ENCODE measurements around the gene PLA2G4B.

PLA2G4B gene

DNA sequence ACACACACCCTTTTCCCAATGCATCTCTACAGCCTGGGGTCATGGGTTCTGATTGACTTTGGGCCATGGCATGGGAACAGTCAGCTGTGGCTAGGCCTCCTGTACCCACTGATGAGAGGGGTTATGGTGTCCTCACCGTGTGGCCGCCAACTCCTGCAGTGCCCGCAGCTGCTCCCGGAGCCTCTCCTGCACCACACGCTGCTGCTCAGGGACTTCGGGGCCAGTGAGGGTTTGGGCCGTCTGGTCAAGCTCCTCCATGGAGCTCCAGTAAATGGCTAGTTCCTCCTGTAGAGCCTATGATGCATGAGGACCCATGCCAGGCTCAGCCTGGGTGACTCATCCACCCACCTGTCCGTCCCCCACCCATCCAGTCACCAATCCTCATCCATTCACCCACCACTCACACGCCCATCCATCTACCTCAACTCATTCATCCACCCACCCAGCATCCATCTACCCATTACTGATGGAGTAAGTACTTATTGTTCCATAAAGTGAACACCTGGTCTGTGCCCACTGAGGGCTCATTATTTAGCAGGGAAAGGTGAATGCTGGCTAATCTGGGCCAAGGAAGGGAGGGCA is 33.6 kb downstream of the PLA2G4B start:
- DNase-seq = no peak

DNA sequence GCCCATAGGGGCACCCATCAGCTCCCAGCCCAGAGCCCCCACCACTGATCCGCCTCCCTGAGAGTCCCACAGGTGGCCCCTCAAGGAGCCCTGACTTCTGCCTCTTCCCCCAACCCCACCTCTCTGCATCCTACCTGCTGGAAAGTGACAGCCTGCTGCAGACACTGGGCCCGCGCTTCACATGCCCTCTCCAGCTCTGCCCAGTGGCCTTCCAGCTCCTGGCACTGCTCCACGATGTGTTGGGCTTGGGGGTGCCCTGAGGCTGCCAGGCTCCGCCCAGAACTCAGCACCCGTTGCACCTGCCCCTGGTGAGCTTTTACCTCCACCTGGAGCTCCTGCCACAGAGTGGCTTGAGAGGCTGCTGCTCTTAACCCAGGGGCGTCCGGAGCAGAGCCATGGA is 35.1 kb downstream of the PLA2G4B start:
- DNase-seq = no peak

DNA sequence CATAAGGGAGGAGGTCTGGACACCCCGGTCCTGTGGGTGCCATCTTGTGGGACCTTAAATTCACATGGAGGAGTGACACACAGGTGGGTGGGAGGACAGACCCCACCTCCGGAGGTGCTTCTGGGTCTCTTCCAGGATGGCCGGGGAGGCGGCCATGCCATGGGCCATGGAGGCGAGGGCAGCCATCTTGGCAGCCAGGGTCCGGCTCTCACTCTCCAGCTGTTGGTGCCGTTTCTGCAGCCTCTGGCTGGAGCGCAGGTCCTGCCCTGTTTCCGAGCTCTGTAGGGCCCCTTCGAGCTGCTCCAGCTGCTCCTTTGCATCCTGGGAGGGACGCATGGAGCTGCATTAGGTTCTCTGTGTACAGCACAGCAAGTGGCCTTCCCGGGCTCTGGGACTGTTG is 36.1 kb downstream of the PLA2G4B start:
- DNase-seq = no peak

DNA sequence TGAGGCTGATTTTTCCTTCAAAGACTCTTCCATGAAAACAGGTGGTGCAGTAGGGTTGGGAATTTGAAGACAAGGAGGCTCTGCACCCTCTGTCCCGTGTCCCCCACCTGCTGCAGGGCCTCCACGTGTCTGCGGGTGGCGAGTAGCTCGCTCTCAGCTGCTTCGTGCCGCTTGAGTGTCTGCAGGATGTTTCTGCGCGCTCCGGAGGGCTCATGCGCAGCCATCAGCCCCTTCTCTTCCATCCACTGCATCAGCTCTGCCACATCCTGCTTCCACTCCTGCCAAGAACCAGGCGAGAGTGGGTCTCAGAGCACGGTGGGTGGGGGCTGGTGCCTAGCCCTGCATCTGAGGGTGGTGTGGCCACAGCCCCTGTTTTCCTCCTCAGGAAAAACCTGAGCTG is 37.4 kb downstream of the PLA2G4B start:
- DNase-seq = no peak

DNA sequence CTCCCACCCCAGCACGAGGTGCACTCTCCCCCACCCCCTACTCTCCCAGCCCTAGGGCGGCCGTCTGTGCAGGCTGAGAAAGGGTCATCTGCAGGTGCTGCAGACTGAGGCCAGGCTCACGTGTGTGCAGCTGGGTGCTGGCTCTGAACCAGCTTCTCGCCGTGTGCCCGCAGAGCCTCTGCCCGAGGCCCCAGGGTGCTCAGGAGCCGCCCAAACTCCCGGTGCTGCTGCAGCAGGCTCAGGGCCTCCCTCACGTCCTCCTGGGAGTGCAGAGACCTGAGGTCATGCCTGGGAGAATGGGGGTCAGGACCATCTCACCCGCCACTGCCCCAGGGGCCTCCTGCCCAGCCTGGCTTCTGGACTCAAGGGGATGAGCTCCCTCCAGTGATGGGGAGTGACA is 38.0 kb downstream of the PLA2G4B start:
- DNase-seq = no peak

DNA sequence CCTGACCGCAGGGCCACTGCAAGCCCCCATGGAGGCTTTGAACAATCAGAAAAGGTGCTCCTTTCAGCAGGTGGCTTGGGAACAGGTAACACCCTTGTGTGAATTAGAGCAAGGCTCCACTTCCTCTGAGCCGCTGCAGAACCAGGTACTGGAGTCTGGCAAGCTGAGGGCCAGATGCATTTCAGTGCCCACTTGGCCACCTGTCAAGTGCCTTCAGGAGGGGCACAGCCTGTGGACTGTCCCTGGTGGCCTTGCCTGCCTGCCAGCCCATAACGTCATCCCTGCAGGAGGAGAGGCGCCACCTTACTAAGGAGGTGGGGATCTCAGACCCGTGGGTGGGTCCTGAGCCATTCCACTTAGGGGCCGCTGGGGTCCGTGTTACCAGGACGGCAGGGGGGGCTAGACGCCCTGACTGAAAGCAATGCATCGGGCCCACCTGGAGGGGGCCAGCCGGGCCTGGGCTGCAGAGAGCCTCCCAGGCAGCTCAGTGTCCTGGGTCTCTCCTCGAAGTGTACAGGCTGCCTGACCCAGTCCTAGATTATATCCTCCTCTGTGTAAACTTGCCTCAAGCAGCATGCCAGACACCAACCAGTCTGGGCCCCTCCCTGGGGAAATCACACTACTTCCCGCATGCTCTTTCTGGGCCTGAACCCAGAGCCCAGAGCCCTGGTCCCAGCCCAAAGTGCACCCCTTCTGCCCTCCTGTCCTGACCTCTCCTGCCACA is 39.1 kb downstream of the PLA2G4B start:
- no peak for DNase-seq

DNA sequence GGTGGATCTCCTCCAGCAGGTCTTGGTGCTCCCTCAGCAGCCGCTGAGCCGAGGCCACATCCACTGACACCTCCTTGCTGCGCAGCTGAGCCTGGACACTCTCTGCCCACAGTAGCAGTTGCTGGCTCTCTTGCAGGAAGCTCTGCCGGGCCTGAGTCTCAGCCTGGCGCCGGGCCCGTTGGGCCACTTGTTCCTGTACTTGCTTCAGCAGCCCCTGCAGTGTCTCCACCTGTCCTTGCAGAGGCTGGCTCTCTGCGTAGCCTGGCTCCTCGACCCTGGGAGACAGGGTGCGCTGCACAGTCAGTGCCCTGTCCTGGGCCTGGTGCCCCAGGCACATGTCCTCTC is 39.7 kb downstream of the PLA2G4B start:
- no peak for DNase-seq

DNA sequence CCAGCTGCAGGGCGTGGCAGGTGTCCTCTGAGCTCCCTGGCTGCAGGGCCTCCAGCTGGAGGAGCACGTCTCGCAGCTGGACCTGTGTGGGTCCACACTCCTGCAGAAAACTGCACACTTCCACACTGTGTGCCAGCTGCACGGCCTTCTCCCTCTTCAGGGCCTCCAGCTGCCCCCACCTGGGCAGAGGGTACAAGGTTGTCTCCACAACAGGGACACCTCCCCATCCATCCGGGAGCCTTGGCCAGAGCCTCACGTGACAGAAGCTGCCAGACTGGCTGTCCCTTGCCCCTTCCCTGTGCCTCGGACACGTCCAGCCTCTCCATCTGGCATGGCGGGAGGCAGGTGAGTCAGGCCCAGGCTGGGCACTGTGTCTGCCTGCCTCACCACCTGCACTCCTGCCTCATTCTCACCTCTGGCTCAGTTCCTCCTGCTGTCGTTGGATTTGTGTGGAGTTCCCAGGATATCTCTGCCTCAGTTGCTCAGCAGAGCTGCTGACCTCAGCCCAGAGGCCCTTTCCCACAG is 40.7 kb downstream of the PLA2G4B start:
- DNase-seq = no peak

DNA sequence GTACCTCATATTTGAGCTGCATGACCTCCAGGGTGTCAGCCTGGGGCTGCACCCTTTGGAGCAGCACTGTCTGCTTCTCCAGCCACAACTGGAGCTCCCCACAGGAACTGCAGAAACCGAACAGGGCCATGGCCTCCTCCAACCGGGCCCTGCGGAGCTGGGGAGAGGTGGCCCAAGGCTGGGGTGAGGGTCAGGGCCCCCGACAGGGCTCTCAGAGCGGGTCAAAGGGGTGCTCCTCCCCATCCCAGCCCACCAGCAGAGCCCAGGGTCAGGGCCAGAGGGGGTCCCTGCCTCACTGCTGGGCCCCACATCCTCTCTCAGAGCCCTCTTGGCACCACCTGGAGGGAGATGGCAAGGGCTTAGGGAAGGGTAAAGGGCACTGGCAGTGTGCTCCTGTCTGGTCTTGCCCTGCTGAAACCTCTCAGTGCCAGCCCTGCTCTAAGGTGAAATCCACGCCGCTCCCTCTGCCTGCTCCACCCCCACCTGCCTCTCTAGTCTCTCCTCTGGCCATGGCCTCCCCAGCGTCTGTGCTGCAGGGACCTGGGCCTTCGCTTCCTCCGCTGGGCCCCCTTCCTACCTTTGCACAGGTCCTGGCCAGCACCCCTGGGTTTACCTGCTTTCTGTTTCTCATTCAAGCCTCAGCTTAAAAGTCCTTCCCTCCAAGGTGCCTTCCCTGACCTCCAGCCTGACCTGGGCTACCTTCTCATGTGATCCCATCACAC is 41.7 kb downstream of the PLA2G4B start:
- no peak for DNase-seq

DNA sequence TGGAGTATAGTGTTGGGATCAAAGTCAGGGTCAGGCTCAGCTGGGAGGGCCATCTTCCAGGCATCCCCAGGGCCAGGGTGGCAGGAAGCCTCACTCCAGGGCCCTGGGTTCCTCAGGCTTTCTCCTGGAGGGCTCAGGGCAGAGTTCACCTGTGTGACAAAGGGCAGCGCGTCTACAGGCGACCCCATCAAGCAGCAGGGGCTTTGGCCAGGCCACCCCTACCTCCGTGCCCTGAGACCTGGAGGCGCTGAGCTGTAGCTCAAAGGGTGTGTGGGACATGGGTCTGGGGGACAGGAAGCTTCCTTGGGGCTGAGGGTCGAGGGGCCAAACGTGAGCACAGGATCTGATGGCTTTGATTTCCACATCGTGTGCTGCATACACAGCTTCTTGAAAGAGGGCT is 42.4 kb downstream of the PLA2G4B start:
- DNase-seq = no peak

DNA sequence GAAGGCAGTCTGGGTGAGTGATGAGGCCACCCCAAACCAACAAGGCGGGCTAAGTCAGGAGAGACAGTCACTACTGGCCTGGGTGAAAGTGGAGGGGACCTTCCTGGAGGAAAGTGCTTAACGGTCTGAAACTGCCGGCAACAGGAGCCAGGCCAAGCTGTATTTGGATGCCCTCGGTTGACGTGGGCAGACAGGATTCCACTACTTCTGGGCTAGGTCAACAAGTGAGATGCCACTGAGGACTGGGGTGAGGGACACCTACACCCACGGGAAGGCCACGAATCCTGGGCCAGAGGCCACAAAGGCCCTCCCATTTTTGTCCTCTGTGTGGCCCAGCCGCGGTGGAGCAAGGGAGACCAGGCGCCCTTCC is 42.9 kb downstream of the PLA2G4B start:
- no peak for DNase-seq

DNA sequence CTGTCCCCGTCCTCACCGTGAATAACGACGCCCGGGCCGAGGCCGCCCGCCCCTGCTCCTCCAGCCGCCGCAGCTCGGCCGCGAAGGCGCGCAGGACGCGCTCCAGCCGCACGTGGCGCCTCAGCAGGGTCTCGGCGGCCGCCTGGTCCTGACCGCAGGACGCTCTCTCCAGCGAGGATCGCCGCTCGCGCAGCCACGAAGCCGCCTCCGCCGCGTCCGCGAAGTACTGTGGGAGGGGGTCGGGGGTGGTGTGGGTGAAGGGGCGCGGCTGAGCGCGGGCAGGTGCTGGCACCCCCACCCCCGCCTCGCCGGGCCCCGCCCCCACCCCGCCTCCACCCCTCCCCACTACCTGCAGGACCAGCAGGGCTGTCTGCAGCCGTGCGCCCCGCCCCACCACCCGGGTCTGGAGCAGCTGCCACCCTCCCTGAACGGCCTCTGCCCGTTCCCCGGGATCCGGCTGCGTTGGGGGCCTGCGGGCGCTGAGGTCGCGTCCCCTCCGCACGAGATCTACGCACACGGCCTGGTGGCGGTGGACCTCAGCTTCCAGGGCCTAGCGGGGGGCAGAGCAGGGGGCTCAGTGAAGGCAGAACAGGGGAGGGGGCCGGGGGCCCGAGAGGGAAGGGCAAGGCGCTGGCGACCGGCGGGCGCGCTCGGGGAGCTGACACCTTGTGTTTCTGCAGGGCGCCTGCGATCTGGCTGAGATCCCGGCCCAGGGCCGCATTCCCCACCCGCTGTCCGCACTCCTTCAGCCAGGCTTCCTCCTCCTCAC is 43.5 kb downstream of the PLA2G4B start:
- DNase-seq = no peak

DNA sequence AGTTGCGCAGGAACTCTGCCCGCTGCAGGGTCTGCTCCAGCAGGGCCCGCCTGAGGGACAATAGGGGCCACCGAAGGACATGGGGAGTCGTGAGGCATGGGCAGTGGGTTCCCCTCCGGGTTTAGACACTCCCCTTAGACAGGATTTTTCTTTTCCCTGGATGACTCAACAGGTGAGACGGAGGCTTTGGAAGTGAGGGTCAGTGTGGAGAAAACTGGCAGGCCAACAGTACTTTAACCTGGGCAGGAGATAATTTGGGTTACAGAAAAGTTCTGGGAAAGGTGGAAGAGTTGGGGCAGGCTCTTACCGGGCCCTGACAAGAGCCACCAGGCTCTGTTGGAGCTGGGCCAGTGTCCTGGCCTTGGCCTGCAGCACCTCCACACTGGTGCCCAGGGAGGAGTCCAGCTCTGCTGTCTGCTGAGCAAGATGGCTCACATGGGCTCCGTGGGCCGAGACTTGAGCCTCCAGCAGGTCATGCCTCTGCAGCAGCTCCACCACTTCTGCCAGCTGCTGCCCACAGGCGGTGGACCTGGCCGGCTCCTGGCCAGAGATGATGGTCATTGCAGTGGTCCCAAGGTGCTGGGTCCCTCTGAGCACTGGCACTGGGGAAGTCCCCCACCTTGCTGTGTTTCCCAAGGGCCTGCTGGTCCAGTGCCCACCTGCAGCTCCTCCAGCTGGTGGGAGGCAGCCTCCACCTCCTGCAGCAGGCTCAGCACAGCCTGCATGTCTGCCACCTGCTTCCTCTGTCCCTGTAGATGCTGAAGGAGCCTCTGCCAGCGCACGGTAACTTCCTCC is 44.2 kb downstream of the PLA2G4B start:
- DNase-seq = no peak

DNA sequence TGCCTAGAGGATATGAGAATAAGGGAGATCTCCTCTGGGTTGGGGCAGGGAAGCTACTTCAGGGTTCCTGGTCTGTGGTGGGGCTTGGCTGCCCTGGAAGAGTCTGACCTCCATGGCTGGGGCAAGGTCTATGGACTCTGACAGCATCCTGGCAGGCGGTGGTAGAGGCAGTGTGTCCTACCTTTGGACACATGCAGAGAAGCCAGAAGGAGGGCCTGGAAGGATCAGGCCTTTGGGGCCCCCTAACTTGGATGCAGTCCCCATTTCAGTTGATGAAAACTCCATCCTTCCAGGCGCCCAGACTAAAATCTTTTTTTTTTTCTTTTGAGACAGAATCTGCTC is 44.8 kb downstream of the PLA2G4B start:
- DNase-seq = no peak

DNA sequence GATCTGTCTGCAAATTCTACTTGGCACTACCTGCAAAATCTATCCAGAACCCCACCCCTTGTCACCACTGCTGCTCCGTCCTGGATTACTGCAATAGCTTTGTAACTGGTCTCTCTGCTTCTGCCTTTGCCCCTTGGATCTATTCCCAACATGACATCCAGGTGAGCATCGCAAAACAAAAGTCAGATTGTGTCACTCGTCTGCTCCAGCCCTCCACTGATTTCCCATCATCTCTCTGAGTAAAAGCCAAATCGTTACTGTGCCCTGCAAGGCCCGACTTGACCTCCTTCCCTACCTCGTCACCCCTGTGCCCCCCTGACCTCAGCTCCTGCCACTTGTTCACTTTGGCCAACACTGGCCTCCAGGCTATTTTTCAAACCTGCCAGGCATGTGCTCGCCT is 45.8 kb downstream of the PLA2G4B start:
- no peak for DNase-seq

DNA sequence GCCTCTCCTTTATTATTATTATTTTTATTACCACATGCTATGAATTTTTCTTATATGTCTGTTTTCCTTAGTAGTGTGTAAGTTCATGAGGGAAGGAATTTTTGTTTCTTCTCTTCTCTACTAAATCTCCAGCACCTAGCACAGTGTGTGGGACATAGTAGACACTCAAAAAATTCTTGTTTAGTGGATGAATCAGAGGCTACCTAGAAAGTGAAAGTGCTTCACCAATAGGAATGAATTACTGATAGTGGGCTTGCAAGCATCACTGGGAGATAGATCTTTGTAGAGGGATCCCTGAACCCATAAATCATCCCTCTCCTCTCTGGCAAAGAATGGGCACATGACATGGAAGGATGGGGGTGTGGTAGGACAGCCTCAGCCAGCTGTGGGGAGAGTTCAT is 46.7 kb downstream of the PLA2G4B start:
- no peak for DNase-seq

DNA sequence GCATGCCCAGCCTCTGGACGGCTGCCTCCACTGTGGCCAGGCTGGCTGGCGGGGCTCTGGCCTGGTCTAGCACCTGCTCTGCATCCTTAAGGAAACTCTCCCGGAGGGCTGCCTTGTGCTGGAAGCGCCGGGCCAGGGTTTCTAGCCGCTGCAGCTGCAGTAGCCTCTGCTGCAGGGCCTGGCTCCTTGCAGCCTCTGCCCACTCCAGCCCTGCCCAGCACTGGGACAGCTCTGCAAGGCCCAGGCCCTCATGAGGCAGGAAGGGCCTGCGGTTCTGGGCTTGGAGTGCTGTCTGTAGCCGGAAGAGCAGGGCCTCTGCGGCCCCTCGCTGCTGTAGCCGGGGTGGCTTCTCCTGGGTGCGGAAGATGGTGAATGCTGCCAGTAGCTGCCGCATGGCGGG is 47.2 kb downstream of the PLA2G4B start:
- DNase-seq = no peak

DNA sequence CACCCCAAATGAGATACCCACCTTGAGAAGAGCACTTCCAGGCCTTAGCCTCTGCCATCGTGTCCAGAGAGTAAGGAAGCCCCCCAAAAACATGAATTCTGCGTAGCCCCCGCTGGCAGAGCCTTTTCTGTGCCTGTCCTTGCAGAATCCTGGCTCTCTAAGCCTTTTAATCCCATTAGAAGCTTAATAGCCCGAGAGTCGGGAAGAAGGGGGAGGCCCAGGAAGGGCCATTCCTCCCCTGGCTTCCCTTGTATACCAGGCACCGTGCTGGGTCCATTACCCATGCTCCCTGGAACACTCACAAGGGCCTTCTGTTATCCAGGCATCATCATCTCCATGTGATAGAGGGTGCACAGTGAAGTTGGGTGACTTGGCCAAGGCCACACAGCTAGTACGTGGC is 48.1 kb downstream of the PLA2G4B start:
- DNase-seq = no peak

DNA sequence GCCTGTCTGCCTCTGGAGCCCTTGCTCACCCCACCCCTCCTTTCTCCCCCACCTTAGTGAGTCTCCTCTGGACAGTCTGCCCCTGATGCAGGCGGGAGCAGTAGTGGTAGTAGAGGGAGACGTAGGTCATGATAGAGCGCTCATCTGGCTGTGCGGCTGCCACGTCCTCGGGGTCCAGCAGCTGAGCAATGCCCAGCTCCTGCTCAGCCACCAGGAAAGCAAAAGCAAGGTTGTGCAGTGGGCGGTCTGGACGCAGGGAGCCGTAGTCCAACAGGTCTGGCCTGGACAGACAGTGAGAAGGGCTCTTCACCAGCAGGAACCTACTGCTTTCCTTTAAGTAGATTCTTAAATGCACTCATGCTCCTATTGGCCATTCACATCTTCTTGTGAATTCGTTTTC is 48.5 kb downstream of the PLA2G4B start:
- DNase-seq = no peak

DNA sequence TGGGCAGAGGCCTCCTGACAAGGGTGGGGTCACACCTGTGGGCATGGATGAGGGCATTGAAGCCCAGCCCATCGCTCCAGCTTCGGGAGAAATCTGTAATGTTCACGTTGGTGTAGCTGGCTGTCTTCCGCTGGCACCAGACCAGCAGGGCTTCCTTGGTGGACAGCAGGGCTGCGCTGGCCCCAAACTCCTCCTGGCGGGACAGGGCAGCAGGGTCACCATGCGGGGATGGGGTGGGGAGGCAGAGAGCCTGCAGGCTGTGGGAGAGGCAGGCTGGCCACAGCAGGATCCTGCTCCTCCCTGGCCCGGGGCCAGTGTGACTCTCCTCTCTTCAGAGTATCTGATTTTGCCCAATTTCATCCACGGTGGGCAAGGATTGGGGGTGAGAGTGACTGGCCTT is 49.2 kb downstream of the PLA2G4B start:
- no peak for DNase-seq

DNA sequence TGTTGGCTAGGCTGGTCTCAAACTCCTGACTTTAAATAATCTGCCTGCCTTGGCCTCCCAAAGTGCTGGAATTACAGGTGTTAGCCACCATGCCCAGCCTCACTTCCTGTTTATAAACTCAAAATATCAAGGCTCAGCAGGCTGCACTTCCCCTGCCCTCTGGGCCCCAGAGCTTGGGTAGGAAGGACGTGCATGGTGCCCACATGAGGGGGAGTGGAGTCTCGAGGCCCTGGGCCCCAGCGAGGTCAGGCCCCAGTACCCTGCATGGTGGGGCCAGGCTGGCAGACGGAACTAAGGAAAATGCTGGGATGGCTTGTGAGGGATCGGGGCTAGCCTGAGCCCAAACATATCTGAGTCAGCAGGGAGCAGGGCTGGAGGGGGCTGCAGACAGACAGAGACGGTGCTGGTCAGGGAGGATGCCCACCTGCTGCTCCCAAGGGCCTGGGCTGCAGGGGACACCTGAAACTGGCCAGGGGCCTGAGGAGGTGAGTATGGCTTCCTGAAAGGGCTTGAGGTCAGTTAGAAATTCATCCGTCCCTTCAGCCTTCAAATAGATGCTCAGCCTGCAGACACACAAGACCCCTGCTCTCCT is 50.1 kb downstream of the PLA2G4B start:
- DNase-seq = no peak

DNA sequence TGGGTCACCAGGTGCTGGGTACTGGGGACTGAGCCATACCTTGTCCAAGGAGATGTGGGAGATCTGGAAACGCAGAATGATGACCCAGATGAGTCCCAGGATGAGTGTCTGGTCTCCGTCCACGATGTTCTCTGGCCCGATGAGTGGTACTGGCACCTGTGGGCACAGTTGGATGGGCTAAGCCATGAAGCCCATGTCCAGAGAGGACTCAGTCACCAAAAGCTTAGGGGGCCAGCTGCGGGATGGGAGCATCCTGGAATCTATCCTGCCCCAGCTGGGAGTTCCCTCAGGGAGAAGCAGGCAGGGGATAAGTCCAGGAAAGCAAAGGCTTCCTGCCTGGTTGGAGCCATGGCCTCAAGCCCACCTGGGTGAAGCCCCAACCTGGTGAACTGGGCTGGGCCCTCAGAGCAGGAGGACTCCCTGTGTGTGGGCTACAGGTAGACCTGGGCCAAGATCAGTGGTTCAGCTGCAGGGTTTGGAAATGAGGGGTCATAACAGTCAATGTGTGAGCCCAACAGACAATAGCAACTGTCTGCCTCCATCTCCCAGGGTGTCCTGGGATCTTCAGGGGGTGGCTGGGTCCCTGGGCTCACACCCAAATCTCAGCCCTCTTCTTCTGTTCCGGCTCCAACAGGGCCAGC is 51.5 kb downstream of the PLA2G4B start:
- DNase-seq = no peak

Measured in activated CD4-positive, CD25-positive, alpha-beta regulatory T cell (primary cell).